Loucy (cell line): ENCODE data around the gene GMEB2.

Experiments
- CTCF ChIP-seq: fragments of 200-600 bp; sonication (generic); conservative IDR thresholded peaks from 2 replicates; pipeline ENCODE4 v1.5.1; 2014; ENCODE audit warnings: mild to moderate bottlenecking, antibody characterized with exemption, low read length
- EZH2phosphoT487 ChIP-seq: fragments of 200-600 bp; IDR thresholded peaks from 2 replicates; pipeline ENCODE4 v1.6.1; 2018; ENCODE audit warnings: antibody characterized with exemption, mild to moderate bottlenecking, moderate library complexity, borderline replicate concordance

DNA sequence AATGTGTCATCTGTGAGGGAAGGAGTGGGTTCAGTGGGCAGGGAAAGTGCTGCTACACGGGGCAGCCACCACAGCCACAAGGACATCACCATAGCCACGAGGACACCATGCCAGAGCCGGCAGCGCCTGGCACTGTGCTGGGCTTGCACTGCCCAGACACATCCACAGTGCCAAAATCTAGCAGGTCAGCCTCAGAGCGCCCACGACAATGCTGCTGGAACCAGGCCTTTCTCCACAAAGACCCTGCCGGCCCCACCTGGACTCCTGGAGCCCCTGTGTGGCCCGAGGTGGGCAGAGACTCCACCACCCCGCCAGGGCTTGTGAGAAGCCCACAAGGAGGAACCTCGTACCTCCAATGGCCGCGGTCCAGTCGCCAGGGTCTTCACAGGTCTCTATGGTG lies 34.2 kb downstream of the GMEB2 start:
- no peak for TF ChIP-seq CTCF
- TF ChIP-seq EZH2phosphoT487 = no peak
